Measurements from ENCODE around the gene CORO6. TPM values are rescaled to one million over a fixed set of nuclear protein-coding genes. Genes with fewer than 3 reads are reported as not detected.

The CORO6 gene
- total RNA-seq, 3 donors from 2014 or later = 1.2 to 21.3 (median 2.5) TPM

- intact Hi-C loops (cut with DNase I, micrococcal nuclease) = no loop called here
- DNase-seq = peak; percentile 69 to 85 (median 82)
- peak; percentile 50 for ATAC-seq
- TF ChIP-seq CTCF (IDR thresholded peaks at IDR 0.05) = no peak
- Histone ChIP-seq H3K9me3 (no peaks in the 10 kb centered on the region), H3K4me3 (peak overlapping the region; percentile 40), H3K4me1 (ENCODE audit: low read depth) (peaks cover 24% of the 10 kb centered on the region), H3K36me3 (ENCODE audit: low read depth) (no peaks in the 10 kb centered on the region)
These were observed 56.9 kb downstream of the CORO6 start for GRCh38 chr17:29565643-29566472.

Other genes starting within 250 kb of the CORO6 start
- gene TAOK1, start 232.5 kb downstream of the CORO6 start, total RNA-seq = 10 to 100 TPM; 50.0 to 76.3 (median 52.1) TPM
- gene ABHD15, start 55.9 kb downstream of the CORO6 start, total RNA-seq = 10 to 100 TPM; 12.9 to 19.5 (median 13.6) TPM
- 10 to 100 TPM; 43.9 to 75.4 (median 46.9) TPM for gene TP53I13, start 54.2 kb downstream of the CORO6 start, total RNA-seq
- 10 to 100 TPM; 28.6 to 41.0 (median 37.2) TPM for gene GIT1, start 33.3 kb downstream of the CORO6 start, total RNA-seq
- gene ANKRD13B, start 29.8 kb downstream of the CORO6 start, total RNA-seq = 10 to 100 TPM in 1 of 3 donors, 1 to 10 TPM in 2; 2.2 to 11.2 (median 3.3) TPM

Data from mucosa of descending colon (tissue), 3 donors.